ENCODE measurements around the gene RAB40C. TPM values are rescaled to one million over a fixed set of nuclear protein-coding genes. Genes with fewer than 3 reads are reported as not detected.

RAB40C gene
- total RNA-seq, 2 donors from 2014 or later, result 9.9 to 13.5 TPM

Small RNA genes lying within 50 kb of the gene (microRNA-seq; reads per million reads assigned to microRNA genes)
- 0.60 to 1.1 reads per million in 2 donors for gene MIR3176

Other genes with a start within 250 kb of the RAB40C start
- gene AXIN1, start 237.3 kb upstream of the RAB40C start, total RNA-seq, result 10 to 100 TPM; 10.9 to 12.3 TPM
- gene MRPL28, start 219.5 kb upstream of the RAB40C start, total RNA-seq, result 10 to 100 TPM; 63.2 to 63.4 TPM
- 10 to 100 TPM; 27.3 to 33.5 TPM for gene PGAP6, start 208.1 kb upstream of the RAB40C start, total RNA-seq
- gene NME4, start 192.9 kb upstream of the RAB40C start, total RNA-seq, result 10 to 100 TPM; 45.3 to 71.1 TPM
- gene DECR2, start 188.2 kb upstream of the RAB40C start, total RNA-seq, result 10 to 100 TPM in 1 of 2 donors, 1 to 10 TPM in 1; 8.9 to 15.9 TPM
- gene RAB11FIP3, start 164.4 kb upstream of the RAB40C start, total RNA-seq, result 10 to 100 TPM; 24.2 to 38.1 TPM
- 10 to 100 TPM; 19.2 to 25.8 TPM for gene CAPN15, start 62.4 kb upstream of the RAB40C start, total RNA-seq
- gene PRR35, start 29.7 kb upstream of the RAB40C start, total RNA-seq, result not detected
- gene NHLRC4, start 23.1 kb upstream of the RAB40C start, total RNA-seq, result under 1 TPM; 0.10 to 0.97 TPM
- 10 to 100 TPM; 19.1 to 21.3 TPM for gene PIGQ, start 20.1 kb upstream of the RAB40C start, total RNA-seq
- under 1 TPM; 0.21 to 0.50 TPM for gene WFIKKN1, start 40.9 kb downstream of the RAB40C start, total RNA-seq
- gene METTL26, start 46.2 kb downstream of the RAB40C start, total RNA-seq, result 10 to 100 TPM; 42.8 to 61.8 TPM
- 100 to 1,000 TPM in 1 of 2 donors, 10 to 100 TPM in 1; 92.8 to 117 TPM for gene MCRIP2, start 51.8 kb downstream of the RAB40C start, total RNA-seq
- gene WDR90, start 59.3 kb downstream of the RAB40C start, total RNA-seq, result 10 to 100 TPM in 1 of 2 donors, 1 to 10 TPM in 1; 9.6 to 15.5 TPM
- gene RHOT2, start 78.1 kb downstream of the RAB40C start, total RNA-seq, result 100 to 1,000 TPM in 1 of 2 donors, 10 to 100 TPM in 1; 73.8 to 106 TPM
- 1 to 10 TPM; 1.2 TPM for gene RHBDL1, start 85.6 kb downstream of the RAB40C start, total RNA-seq
- 100 to 1,000 TPM in 1 of 2 donors, 10 to 100 TPM in 1; 89.1 to 101 TPM for gene STUB1, start 90.3 kb downstream of the RAB40C start, total RNA-seq
- gene JMJD8, start 94.3 kb downstream of the RAB40C start, total RNA-seq, result 10 to 100 TPM; 45.5 to 48.9 TPM
- 1 to 10 TPM; 8.2 TPM for gene WDR24, start 100.3 kb downstream of the RAB40C start, total RNA-seq
- gene FBXL16, start 115.7 kb downstream of the RAB40C start, total RNA-seq, result 1 to 10 TPM in 1 of 2 donors, under 1 TPM in 1; 0.32 to 1.0 TPM
- 10 to 100 TPM; 53.7 to 56.8 TPM for gene METRN, start 125.1 kb downstream of the RAB40C start, total RNA-seq
- gene ANTKMT, start 131.1 kb downstream of the RAB40C start, total RNA-seq, result 10 to 100 TPM; 32.5 to 36.8 TPM
- under 1 TPM; 0.50 to 0.56 TPM for gene CCDC78, start 136.4 kb downstream of the RAB40C start, total RNA-seq
- 10 to 100 TPM; 12.0 to 15.8 TPM for gene HAGHL, start 137.0 kb downstream of the RAB40C start, total RNA-seq
- 10 to 100 TPM; 22.6 to 23.3 TPM for gene CIAO3, start 150.9 kb downstream of the RAB40C start, total RNA-seq
- 10 to 100 TPM; 12.6 to 13.0 TPM for gene MSLN, start 170.7 kb downstream of the RAB40C start, total RNA-seq
- gene RPUSD1, start 198.3 kb downstream of the RAB40C start, total RNA-seq, result 10 to 100 TPM; 11.1 to 11.4 TPM
- gene CHTF18, start 198.6 kb downstream of the RAB40C start, total RNA-seq, result 1 to 10 TPM; 4.7 to 8.8 TPM
- not detected for gene GNG13, start 210.7 kb downstream of the RAB40C start, total RNA-seq